B cell (primary cell): Measurements from ENCODE around the gene FOXP4. TPM values are rescaled to one million over a fixed set of nuclear protein-coding genes. Genes with fewer than 3 reads are reported as not detected.

Experiments used
- ATAC-seq: fragments of 200-7000 bp; cut with Tn5 transposase; one replicate; pipeline ENCODE4 v1.10.0; 2021; ENCODE audit warnings: low read depth, mild to moderate bottlenecking, moderate number of reproducible peaks, moderate library complexity
- CTCF ChIA-PET: fragments of 350-600 bp; sonication (Branson Sonifier 250); formaldehyde crosslinking; loops from one replicate; lab custom pipeline; 2021; ENCODE audit warnings: antibody characterized with exemption, inconsistent platforms; lab: Charles Lee
- POLR2A ChIA-PET: fragments of 350-600 bp; sonication (Branson Sonifier 250); formaldehyde crosslinking; loops from one replicate; lab custom pipeline; 2021; ENCODE audit warnings: antibody characterized with exemption; lab: Charles Lee
- DNase-seq: peaks from one replicate; pipeline ENCODE4 v3.0.0; 2013
- H2AFZ ChIP-seq: 2 replicates; pipeline ENCODE4 v1.6.1; 2012; ENCODE audit warnings: mild to moderate bottlenecking, low read depth, low read length; ENCODE audit not compliant: insufficient read depth, poor library complexity, severe bottlenecking
- H3K27ac ChIP-seq, 2 donors: 1 replicate in 1 of 2; 2 replicates in 1 of 2; pipeline ENCODE4 v1.5.1; 2012 to 2013; ENCODE audit warnings: low read length in 2 of 2, mild to moderate bottlenecking in 2 of 2, moderate library complexity in 1 of 2
- H3K27me3 ChIP-seq, 4 experiments: fragments of 200-600 bp in 1 of 4; sonication (generic) in 1 of 4; replicated peaks in 1 of 4; 1 replicate in 2 of 4; 2 replicates in 2 of 4; pipeline versions ENCODE4 v1.6.1 to v1.7.0; 2013 to 2016; ENCODE audit warnings: low read length in 3 of 4, mild to moderate bottlenecking in 2 of 4, mixed read lengths in 1 of 4, moderate library complexity in 1 of 4; ENCODE audit not compliant: insufficient read depth in 4 of 4, control insufficient read depth in 3 of 4; ENCODE audit errors: control extremely low read depth in 1 of 4
- H3K36me3 ChIP-seq, 2 experiments: replicated peaks in 1 of 2; 1 replicate in 1 of 2; 2 replicates in 1 of 2; pipeline versions ENCODE4 v1.6.1 to v1.7.1; 2013; ENCODE audit warnings: low read length in 1 of 2; ENCODE audit not compliant: insufficient read depth in 2 of 2, control insufficient read depth in 1 of 2; ENCODE audit errors: control extremely low read depth in 1 of 2, extremely low read depth in 1 of 2
- H3K4me1 ChIP-seq, 2 donors: fragments of 200-600 bp in 1 of 2; sonication (generic) in 1 of 2; 1 replicate in 1 of 2; 2 replicates in 1 of 2; pipeline versions ENCODE4 v1.5.1 to v1.6.1; 2013 to 2017; ENCODE audit warnings: low read length in 2 of 2; ENCODE audit not compliant: control insufficient read depth in 2 of 2, insufficient read depth in 2 of 2
- H3K4me2 ChIP-seq: replicated peaks from 2 replicates; pipeline ENCODE3; 2012; ENCODE audit warnings: mild to moderate bottlenecking, low read depth, low read length; ENCODE audit not compliant: poor library complexity, severe bottlenecking
- H3K4me3 ChIP-seq, 5 experiments: fragments of 200-600 bp in 1 of 5; sonication (generic) in 1 of 5; 1 replicate in 3 of 5; 2 replicates in 2 of 5; pipeline versions ENCODE4 v1.5.1 to v1.7.0; 2011 to 2016; ENCODE audit warnings: low read length in 4 of 5, mild to moderate bottlenecking in 4 of 5, low read depth in 2 of 5, control low read depth in 1 of 5, moderate library complexity in 1 of 5; ENCODE audit not compliant: insufficient read depth in 1 of 5; ENCODE audit errors: control extremely low read depth in 1 of 5, extremely low read depth in 1 of 5
- H3K79me2 ChIP-seq: fragments of 200-600 bp; sonication (generic); one replicate; pipeline ENCODE4 v1.6.0; 2016; ENCODE audit warnings: low read length; ENCODE audit not compliant: control insufficient read depth, insufficient read depth
- H3K9ac ChIP-seq: fragments of 200-600 bp; sonication (generic); 2 replicates; pipeline ENCODE4 v1.6.1; 2017; ENCODE audit warnings: mild to moderate bottlenecking, low read length, moderate library complexity
- H3K9me3 ChIP-seq, 3 donors: one replicate each; pipeline versions ENCODE4 v1.6.1 to v1.7.1; 2013; ENCODE audit warnings: low read length in 2 of 3; ENCODE audit not compliant: control insufficient read depth in 2 of 3, insufficient read depth in 1 of 3; ENCODE audit errors: control extremely low read depth in 1 of 3
- H4K20me1 ChIP-seq: 2 replicates; pipeline ENCODE4 v1.6.0; 2012; ENCODE audit warnings: mild to moderate bottlenecking, low read length; ENCODE audit not compliant: insufficient read depth, control insufficient read depth, poor library complexity, severe bottlenecking
- H3K27ac Mint-ChIP-seq: one replicate; pipeline ENCODE4 v1.8.0; 2021; ENCODE audit warnings: mixed read lengths
- H3K27me3 Mint-ChIP-seq: one replicate; pipeline ENCODE4 v1.8.0; 2021; ENCODE audit warnings: mixed read lengths
- H3K4me1 Mint-ChIP-seq: one replicate; pipeline ENCODE4 v1.8.0; 2021; ENCODE audit warnings: mixed read lengths
- H3K4me3 Mint-ChIP-seq: one replicate; pipeline ENCODE4 v1.8.0; 2021; ENCODE audit warnings: mixed read lengths
- H3K9me3 Mint-ChIP-seq: one replicate; pipeline ENCODE4 v1.8.0; 2022; ENCODE audit warnings: mixed read lengths; ENCODE audit not compliant: insufficient read depth
- EZH2 ChIP-seq: IDR thresholded peaks from 2 replicates; pipeline ENCODE4 v1.6.1; 2012; ENCODE audit warnings: borderline replicate concordance, low read depth, mild to moderate bottlenecking, moderate library complexity, low read length; ENCODE audit not compliant: insufficient read depth, poor library complexity, severe bottlenecking
- WGBS: methylation state at CpG from one replicate; pipeline ENCODE4 v1.1.5; 2013; ENCODE audit warnings: missing lambda C conversion rate; ENCODE audit not compliant: insufficient coverage; 5-methylcytosine and 5-hydroxymethylcytosine counted together
- intact Hi-C: fragments of 100-400 bp; cut with micrococcal nuclease; formaldehyde crosslinking; loops from one replicate; pipeline ENCODE4 v1.10.0; 2022
- polyA plus RNA-seq: library from polyadenylated mRNA; depleted of rRNA; stranded (reverse); fragments of >200 nt; gene quantifications from 2 replicates; pipeline ENCODE4 v1.2.3, GENCODE V29; 2012
- total RNA-seq, 2 donors: library from RNA; stranded (reverse); fragments of 120-200 nt in 1 of 2; gene quantifications; 1 replicate in 1 of 2; 2 replicates in 1 of 2; pipeline versions ENCODE4 v1.2.3 to v1.2.4, GENCODE V29; 2013 to 2022
- TF ChIP-seq, protein P1 (sequence below): fragments of 200-600 bp; IDR thresholded peaks from one replicate; pipeline ENCODE4 v1.8.0; 2022; ENCODE audit warnings: antibody characterized with exemption, mild to moderate bottlenecking

Gene FOXP4
- total and polyA plus RNA-seq, 2 donors (not counting 1 experiment from before 2014, with no cell fraction given): 17.0 to 38.7 TPM

GRCh38 chr6:41531591-41532582 lies 14.3 kb upstream of the FOXP4 start:
- peak; percentile 82 for ATAC-seq
- 9% methylated on average over 18 of the region's 22 CpGs for WGBS
- H4K20me1 ChIP-seq: no peaks in the 10 kb centered on the region
- ChIA-PET POLR2A (interaction anchor here (0.6 to 1.6 kb wide), 4 partner anchors 15 to 198 kb away, joined by 3 to 10 read pairs (median 4); partner anchors contain the start of gene FOXP4), CTCF (interaction anchor here (0.6 to 2.2 kb wide), 9 partner anchors 10 to 194 kb away, joined by 3 to 9 read pairs (median 4); no protein-coding TSS in a partner anchor)
- no peaks in the 10 kb centered on the region for H3K9me3 ChIP-seq
- peaks cover 6% of the 10 kb centered on the region for H3K27me3 Mint-ChIP-seq
- no peaks in the 10 kb centered on the region for H3K79me2 ChIP-seq
- peak overlapping the region; percentile 80 to 87 for H3K27ac ChIP-seq
- intact Hi-C loops: loop anchor here (1.0 kb wide), 4 partner anchors 14 to 106 kb away; partner anchors contain the start of gene FOXP4
- H3K4me1 ChIP-seq: peaks cover 40 to 56% of the 10 kb centered on the region in 2 donors
- H2AFZ ChIP-seq: peak overlapping the region; percentile 84
- no peaks in the 10 kb centered on the region for H3K36me3 ChIP-seq
- peak overlapping the region in 4 of 5 experiments; percentile 29 to 48 (median 40) for H3K4me3 ChIP-seq
- peak overlapping the region; percentile 81 for H3K4me3 Mint-ChIP-seq
- peak overlapping the region; percentile 61 for H3K9ac ChIP-seq
- H3K4me1 Mint-ChIP-seq: peaks cover 68% of the 10 kb centered on the region
- TF ChIP-seq, protein P1, sequence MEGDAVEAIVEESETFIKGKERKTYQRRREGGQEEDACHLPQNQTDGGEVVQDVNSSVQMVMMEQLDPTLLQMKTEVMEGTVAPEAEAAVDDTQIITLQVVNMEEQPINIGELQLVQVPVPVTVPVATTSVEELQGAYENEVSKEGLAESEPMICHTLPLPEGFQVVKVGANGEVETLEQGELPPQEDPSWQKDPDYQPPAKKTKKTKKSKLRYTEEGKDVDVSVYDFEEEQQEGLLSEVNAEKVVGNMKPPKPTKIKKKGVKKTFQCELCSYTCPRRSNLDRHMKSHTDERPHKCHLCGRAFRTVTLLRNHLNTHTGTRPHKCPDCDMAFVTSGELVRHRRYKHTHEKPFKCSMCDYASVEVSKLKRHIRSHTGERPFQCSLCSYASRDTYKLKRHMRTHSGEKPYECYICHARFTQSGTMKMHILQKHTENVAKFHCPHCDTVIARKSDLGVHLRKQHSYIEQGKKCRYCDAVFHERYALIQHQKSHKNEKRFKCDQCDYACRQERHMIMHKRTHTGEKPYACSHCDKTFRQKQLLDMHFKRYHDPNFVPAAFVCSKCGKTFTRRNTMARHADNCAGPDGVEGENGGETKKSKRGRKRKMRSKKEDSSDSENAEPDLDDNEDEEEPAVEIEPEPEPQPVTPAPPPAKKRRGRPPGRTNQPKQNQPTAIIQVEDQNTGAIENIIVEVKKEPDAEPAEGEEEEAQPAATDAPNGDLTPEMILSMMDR: no peak
- no peak for TF ChIP-seq EZH2
- peak overlapping the region; percentile 94 for H3K27ac Mint-ChIP-seq
- peak; percentile 86 for DNase-seq
- H3K9me3 Mint-ChIP-seq: no peaks in the 10 kb centered on the region
- H3K27me3 ChIP-seq: peaks cover 0 to 2% (median 0%) of the 10 kb centered on the region in 4 experiments
- H3K4me2 ChIP-seq: peak overlapping the region; percentile 90
